ENCODE results near the gene TMEM196.
"Not testable (repeated sequence)": the region's sequence is repeated elsewhere in the genome, so short reads cannot be mapped to it uniquely, and the experiment has no call there.

TMEM196 gene

DNA sequence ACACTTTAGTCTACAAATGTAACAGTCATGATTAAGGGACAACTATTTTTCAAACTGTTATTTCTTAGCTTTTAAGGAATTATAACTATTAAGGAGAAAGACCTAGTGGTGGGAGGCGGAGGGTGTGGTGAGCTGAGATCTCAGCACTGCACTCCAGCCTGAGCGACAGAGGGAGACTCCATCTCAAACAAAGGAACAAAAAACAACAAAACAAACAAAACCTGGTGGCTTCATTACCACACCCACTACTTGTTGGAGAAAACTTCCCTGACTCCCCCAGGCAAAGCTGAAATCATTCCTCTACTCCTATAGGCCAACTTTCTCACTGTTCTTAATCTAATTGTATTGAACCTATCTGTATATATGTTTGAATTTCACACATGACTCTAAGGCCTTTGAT lies 67.8 kb downstream of the TMEM196 start:
- DNase-seq = no peak

DNA sequence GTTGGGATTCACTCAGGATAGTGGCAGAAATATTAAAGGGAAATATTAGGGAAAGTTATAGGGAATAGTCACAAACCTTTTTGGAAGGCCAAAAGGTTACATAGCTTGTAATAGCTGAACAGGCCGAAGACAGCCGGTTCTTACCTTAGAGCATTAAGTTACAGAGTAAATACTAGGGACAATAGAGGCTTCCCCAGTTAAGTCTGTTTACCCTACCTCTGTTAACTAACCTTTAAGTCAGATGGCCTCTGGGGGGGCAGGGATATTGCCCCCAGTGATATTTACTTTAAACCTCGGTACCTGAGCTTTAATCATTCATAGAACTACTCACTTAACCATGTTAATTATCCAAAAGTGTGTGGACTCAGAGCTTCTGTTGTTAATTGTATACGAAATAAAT lies 71.9 kb downstream of the TMEM196 start:
- no peak for DNase-seq

GRCh38 chr7:19700936-19701335 lies 72.5 kb downstream of the TMEM196 start:
- DNase-seq = no peak

DNA sequence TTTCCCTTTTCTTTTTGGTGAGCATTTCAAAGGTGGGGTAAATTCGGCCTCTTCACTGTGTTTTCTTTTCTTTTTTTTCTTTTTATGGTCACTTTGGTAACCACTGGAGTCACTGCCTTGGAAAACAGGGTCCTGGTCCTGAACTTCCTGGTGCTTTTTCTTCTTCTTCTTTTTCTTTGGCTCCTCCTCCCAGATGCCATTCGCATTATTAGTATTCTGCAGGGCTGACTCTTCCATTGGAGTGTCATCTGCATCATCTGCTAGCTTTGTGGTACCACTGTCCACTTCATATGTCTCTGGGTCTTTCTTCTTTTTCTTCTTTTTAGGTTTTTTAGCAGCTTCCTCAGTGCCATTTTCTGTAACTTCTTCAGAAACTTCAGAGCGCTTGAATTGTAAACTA lies 75.1 kb downstream of the TMEM196 start:
- DNase-seq = no peak

GRCh38 chr7:19696926-19697325 lies 76.5 kb downstream of the TMEM196 start:
- no peak for DNase-seq

DNA sequence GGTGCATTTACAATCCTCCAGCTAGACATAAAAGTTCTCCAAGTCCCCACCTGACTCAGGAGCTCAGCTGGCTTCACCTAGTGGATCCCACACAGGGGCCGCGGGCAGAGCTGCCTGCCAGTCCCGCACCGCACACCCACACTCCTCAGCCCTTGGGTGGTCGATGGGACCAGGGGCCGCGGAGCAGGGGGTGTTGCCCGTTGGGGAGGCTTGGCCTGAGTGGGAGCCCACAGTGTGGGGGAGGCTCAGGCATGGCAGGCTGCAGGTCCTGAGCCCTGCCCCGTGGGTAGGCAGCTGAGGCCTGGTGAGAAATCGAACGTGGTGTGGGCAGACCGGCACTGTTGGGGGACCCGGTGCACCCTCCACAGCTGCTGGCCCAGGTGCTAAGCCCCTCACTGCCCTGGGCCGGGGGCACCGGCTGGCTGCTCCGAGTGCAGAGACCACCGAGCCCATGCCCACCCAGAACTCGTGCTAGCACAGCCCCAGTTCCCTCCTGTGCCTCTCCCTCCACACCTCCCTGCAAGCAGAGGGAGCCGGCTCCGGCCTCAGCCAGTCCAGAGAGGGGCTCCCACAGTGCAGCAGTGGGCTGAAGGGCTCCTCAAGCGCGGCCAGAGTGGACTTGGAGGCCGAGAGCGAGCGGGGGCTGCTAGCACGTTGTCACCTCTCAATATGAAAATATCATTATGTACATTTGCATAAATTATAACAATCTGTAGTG lies 81.1 kb downstream of the TMEM196 start:
- DNase-seq = no peak

GRCh38 chr7:19690736-19691135 lies 82.7 kb downstream of the TMEM196 start:
- DNase-seq = no peak

DNA sequence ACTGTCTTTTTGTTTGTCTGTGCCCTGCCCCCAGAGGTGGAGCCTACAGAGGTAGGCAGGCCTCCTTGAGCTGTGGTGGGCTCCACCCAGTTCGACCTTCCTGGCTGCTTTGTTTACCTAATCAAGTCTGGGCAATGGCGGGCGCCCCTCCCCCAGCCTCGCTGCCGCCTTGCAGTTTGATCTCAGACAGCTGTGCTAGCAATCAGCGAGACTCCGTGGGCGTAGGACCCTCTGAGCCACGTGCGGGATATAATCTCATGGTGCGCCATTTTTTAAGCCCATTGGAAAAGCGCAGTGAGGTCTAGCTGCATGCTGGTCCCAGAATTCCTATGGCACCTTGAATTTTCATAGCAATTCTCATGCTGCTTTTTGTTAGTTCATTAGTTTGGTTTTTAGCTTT lies 84.3 kb downstream of the TMEM196 start:
- not testable (repeated sequence) for DNase-seq

GRCh38 chr7:19681596-19681995 lies 91.8 kb downstream of the TMEM196 start:
- no peak for DNase-seq

- DNase-seq = no peak
Measured at GRCh38 chr7:19677180-19677579, 96.2 kb downstream of the TMEM196 start.

DNA sequence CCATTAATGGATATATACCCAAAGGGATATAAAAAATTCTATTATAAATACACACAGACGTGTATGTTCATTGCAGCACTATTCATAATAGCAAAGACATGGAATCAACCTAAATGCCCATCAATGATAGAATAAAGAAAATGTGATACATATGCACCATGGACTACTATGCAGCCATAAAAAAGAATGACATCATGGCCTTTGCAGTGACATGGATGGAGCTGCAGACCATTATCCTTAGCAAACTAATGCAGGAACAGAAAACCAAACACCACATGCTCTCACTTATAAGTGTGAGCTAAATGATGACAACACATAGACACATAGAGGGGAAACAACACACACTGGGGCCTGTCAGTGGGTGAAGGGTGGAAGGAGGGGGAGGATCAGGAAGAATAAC lies 97.6 kb downstream of the TMEM196 start:
- no peak for DNase-seq

DNA sequence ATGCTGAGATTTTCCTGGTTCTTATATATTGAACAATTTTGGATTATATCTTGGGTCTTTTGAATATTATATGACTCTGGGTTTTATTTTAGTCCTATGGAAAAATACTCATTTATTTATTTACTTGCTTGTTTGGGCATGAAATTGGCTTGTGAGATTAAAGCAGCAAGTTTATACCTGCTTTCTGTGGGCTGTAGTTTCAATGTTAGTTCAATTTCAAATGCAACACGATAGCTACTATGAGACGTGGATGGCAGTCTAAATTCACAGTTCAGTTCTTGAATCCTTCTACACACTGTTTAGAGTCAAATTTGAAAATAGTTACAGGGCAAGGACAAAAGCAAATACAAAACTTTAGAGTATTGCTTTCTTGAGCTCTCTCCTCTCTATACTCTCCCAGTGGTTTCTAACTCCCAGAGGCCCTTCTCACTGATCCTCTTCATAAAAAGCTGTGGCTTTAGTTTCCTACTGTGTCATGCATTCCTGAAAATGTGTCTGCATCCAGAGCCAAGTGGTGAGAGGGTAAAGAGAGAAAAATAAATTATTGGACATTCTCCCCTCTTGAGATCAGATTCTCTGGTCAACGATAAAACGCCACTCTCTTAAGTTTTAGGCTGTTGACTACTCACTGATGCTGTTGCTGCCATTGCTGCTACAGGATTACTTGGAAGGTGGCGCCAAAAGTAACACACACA lies 99.0 kb downstream of the TMEM196 start:
- no peak for DNase-seq

DNA sequence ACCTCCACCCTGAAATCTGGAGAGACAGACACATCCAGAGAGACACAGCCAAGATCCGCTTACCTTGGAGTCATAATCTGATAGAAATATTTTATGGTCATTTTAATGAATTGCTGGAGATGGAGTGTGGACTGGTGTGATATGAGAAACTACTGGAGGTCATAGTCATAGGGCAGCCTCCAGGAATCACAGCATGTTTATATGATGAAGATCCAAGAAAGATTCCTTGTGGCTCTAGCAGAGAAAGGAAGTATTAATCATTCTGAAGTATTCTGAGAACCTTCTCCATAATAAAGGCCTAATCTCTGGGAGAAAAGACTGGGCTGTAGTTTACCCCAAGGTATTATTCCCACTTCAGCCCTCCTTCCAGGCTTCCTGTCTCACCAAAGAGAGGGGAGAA lies 102.6 kb downstream of the TMEM196 start:
- DNase-seq = no peak

Measured in DMS 273 treated with DMSO at 0.1 percent for 48 hours (cell line).